Astrocyte (in vitro differentiated cells and primary cell): ENCODE results near the gene MIPOL1. TPM values are rescaled to one million over a fixed set of nuclear protein-coding genes. Genes with fewer than 3 reads are reported as not detected.
A peak's percentile ranks its signal among the peaks of the same experiment; 100 is the strongest.

ENCODE experiments used
- DNase-seq: peaks from one replicate; pipeline ENCODE4 v3.0.0-alpha.2; 2010; ENCODE audit warnings: low read depth
- FAIRE-seq: peaks from 2 replicates; lab custom pipeline; 2011; peaks lifted over from hg19 to GRCh38; lab: Jason Lieb, UNC
- H2AFZ ChIP-seq: 2 replicates; pipeline ENCODE4 v1.6.0; 2012; ENCODE audit warnings: low read depth, low read length, inconsistent platforms
- H3K27ac ChIP-seq: 2 replicates; pipeline ENCODE4 v1.5.1; 2011; ENCODE audit warnings: low read depth, low read length, inconsistent platforms
- H3K27me3 ChIP-seq: 2 replicates; pipeline ENCODE4 v1.6.0; 2011; ENCODE audit warnings: low read length, inconsistent platforms; ENCODE audit not compliant: insufficient read depth
- H3K36me3 ChIP-seq: 2 replicates; pipeline ENCODE4 v1.5.1; 2011; ENCODE audit warnings: low read length, inconsistent platforms; ENCODE audit not compliant: insufficient read depth
- H3K4me1 ChIP-seq: 2 replicates; pipeline ENCODE4 v1.5.1; 2011; ENCODE audit warnings: low read length, inconsistent platforms; ENCODE audit not compliant: insufficient read depth
- H3K4me2 ChIP-seq: 2 replicates; pipeline ENCODE4 v1.6.0; 2012; ENCODE audit warnings: low read length, inconsistent platforms
- H3K4me3 ChIP-seq: 2 replicates; pipeline ENCODE4 v1.5.1; 2011; ENCODE audit warnings: low read depth, mild to moderate bottlenecking, low read length, inconsistent platforms; ENCODE audit not compliant: insufficient read depth
- H3K79me2 ChIP-seq: 2 replicates; pipeline ENCODE4 v1.6.0; 2012; ENCODE audit warnings: mild to moderate bottlenecking, low read length, inconsistent platforms; ENCODE audit not compliant: insufficient read depth
- H3K9ac ChIP-seq: 2 replicates; pipeline ENCODE4 v1.6.0; 2012; ENCODE audit warnings: mild to moderate bottlenecking, low read length, inconsistent platforms
- H3K9me3 ChIP-seq: 2 replicates; pipeline ENCODE4 v1.5.1; 2012; ENCODE audit warnings: low read depth, mild to moderate bottlenecking, low read length, inconsistent platforms; ENCODE audit not compliant: insufficient read depth
- H4K20me1 ChIP-seq: 2 replicates; pipeline ENCODE4 v1.6.0; 2012; ENCODE audit warnings: low read length, inconsistent platforms; ENCODE audit not compliant: insufficient read depth
- H3K27ac Mint-ChIP-seq: one replicate; pipeline ENCODE4 v1.8.0; 2021; ENCODE audit warnings: mild to moderate bottlenecking, mixed read lengths; ENCODE audit not compliant: unreplicated experiment
- H3K27me3 Mint-ChIP-seq: one replicate; pipeline ENCODE4 v1.8.0; 2021; ENCODE audit warnings: low read depth, mixed read lengths; ENCODE audit not compliant: unreplicated experiment
- H3K36me3 Mint-ChIP-seq: one replicate; pipeline ENCODE4 v1.8.0; 2021; ENCODE audit warnings: low read depth, mixed read lengths; ENCODE audit not compliant: unreplicated experiment
- H3K4me1 Mint-ChIP-seq: one replicate; pipeline ENCODE4 v1.8.0; 2021; ENCODE audit warnings: low read depth, mixed read lengths; ENCODE audit not compliant: unreplicated experiment
- H3K4me3 Mint-ChIP-seq: one replicate; pipeline ENCODE4 v1.8.0; 2021; ENCODE audit warnings: mild to moderate bottlenecking, moderate library complexity, mixed read lengths; ENCODE audit not compliant: unreplicated experiment
- H3K9me3 Mint-ChIP-seq: one replicate; pipeline ENCODE4 v1.8.0; 2021; ENCODE audit warnings: mild to moderate bottlenecking, mixed read lengths; ENCODE audit not compliant: unreplicated experiment
- CTCF ChIP-seq: IDR thresholded peaks from 2 replicates; pipeline ENCODE4 v1.5.1; 2011; ENCODE audit warnings: low read depth, mild to moderate bottlenecking, inconsistent platforms, low read length, moderate library complexity; ENCODE audit not compliant: insufficient read depth
- EZH2 ChIP-seq: IDR thresholded peaks from 2 replicates; pipeline ENCODE4 v1.6.1; 2012; ENCODE audit warnings: mild to moderate bottlenecking, low read length, inconsistent platforms; ENCODE audit not compliant: insufficient read depth
- total RNA-seq: library from RNA; stranded (reverse); gene quantifications from 2 replicates; pipeline ENCODE4 v1.2.1, GENCODE V29; 2021

Gene MIPOL1
- total RNA-seq, 1 donor from 2014 or later, result 15.7 TPM

GRCh38 chr14:37584211-37585100 lies 386.7 kb downstream of the MIPOL1 start:
- peaks cover 55% of the 10 kb centered on the region for H3K27me3 Mint-ChIP-seq
- peaks cover 66% of the 10 kb centered on the region for H3K27me3 ChIP-seq

GRCh38 chr14:37585101-37585511 lies 387.4 kb downstream of the MIPOL1 start:
- H3K4me3 ChIP-seq, result no peak overlapping the region
- H3K4me2 ChIP-seq, result no peak overlapping the region
- H4K20me1 ChIP-seq, result peaks cover 12% of the 10 kb centered on the region
- H3K36me3 Mint-ChIP-seq, result no peaks in the 10 kb centered on the region
- H3K27me3 ChIP-seq, result peaks cover 72% of the 10 kb centered on the region
- peaks cover 3% of the 10 kb centered on the region for H3K4me1 Mint-ChIP-seq
- peak; percentile 64 for TF ChIP-seq EZH2
- TF ChIP-seq CTCF, result no peak
- H3K79me2 ChIP-seq, result no peaks in the 10 kb centered on the region
- no peak overlapping the region for H3K4me3 Mint-ChIP-seq
- H3K27ac ChIP-seq, result no peak overlapping the region
- FAIRE-seq (no peak), DNase-seq (no peak)
- H2AFZ ChIP-seq, result no peak overlapping the region
- no peak overlapping the region for H3K9ac ChIP-seq
- H3K9me3 ChIP-seq, result no peaks in the 10 kb centered on the region
- H3K27me3 Mint-ChIP-seq, result peaks cover 55% of the 10 kb centered on the region
- no peaks in the 10 kb centered on the region for H3K36me3 ChIP-seq
- H3K4me1 ChIP-seq, result peaks cover 9% of the 10 kb centered on the region
- H3K27ac Mint-ChIP-seq, result no peak overlapping the region
- no peaks in the 10 kb centered on the region for H3K9me3 Mint-ChIP-seq

More at GRCh38 chr14:37584211-37585100, 386.7 kb downstream of the MIPOL1 start:
- Histone ChIP-seq H4K20me1 (peaks cover 12% of the 10 kb centered on the region), H3K27ac (no peak overlapping the region), H3K4me3 (no peak overlapping the region), H3K9ac (no peak overlapping the region), H3K4me2 (peak overlapping the region; percentile 75), H3K9me3 (no peaks in the 10 kb centered on the region), H3K79me2 (no peaks in the 10 kb centered on the region), H3K36me3 (no peaks in the 10 kb centered on the region), H2AFZ (no peak overlapping the region), H3K4me1 (peaks cover 9% of the 10 kb centered on the region)
- Mint-ChIP-seq H3K27ac (no peak overlapping the region), H3K36me3 (no peaks in the 10 kb centered on the region), H3K4me1 (peaks cover 3% of the 10 kb centered on the region), H3K4me3 (no peak overlapping the region), H3K9me3 (no peaks in the 10 kb centered on the region)
- no peak for DNase-seq
- no peak for FAIRE-seq
- TF ChIP-seq EZH2 (peak; percentile 85), CTCF (no peak)
